HCT116 (cell line): ENCODE measurements around the gene IPO5. TPM values are rescaled to one million over a fixed set of nuclear protein-coding genes. Genes with fewer than 3 reads are reported as not detected.

Experiments used
- ATAC-seq: fragments of 200-7000 bp; cut with Tn5 transposase; 2 replicates; pipeline ENCODE4 v1.9.1; 2020; ENCODE audit warnings: mild to moderate bottlenecking, moderate library complexity
- BruUV-seq: library from RNA; stranded (reverse); fragments of 400-500 nt; replicated peaks from 2 replicates; lab custom pipeline; 2021; lab: Mats Ljungman, UMichigan
- CTCF ChIA-PET: fragments of 300-600 bp; sonication (Branson Sonifier 250); formaldehyde crosslinking; loops from one replicate; lab custom pipeline; 2021; ENCODE audit warnings: antibody characterized with exemption; lab: Charles Lee
- POLR2A ChIA-PET: fragments of 300-600, 350-600 bp; sonication (Branson Sonifier 250); formaldehyde crosslinking; loops from one replicate; lab custom pipeline; 2021; ENCODE audit warnings: antibody characterized with exemption; lab: Charles Lee
- RAD21 ChIA-PET, 2 experiments: fragments of 300-600 bp; sonication (Branson Sonifier 250); formaldehyde crosslinking; loops; one replicate each; lab custom pipeline; 2023; ENCODE audit warnings: low total read pairs in 2 of 2; ENCODE audit not compliant: uncharacterized antibody in 2 of 2, unreplicated experiment in 2 of 2, low non-redundant PET in 1 of 2; lab: Charles Lee
- DNase-seq: peaks from one replicate; pipeline ENCODE4 v3.0.0-alpha.2; 2010; ENCODE audit warnings: low read depth, low spot score
- H2AFZ ChIP-seq: fragments of 200-600 bp; shearing (Covaris generic), sonication (generic); 2 replicates; pipeline ENCODE4 v1.6.1; 2017; ENCODE audit warnings: low read depth, mixed run types, mixed read lengths, antibody characterized with exemption, low read length; ENCODE audit not compliant: poor library complexity, severe bottlenecking
- H3K27ac ChIP-seq: 2 replicates; pipeline ENCODE4 v1.5.1; 2012; ENCODE audit warnings: low read depth, low read length
- H3K27me3 ChIP-seq: fragments of 200-600 bp; sonication (generic); 2 replicates; pipeline ENCODE4 v1.6.1; 2016; ENCODE audit warnings: mixed run types, low read length, mixed read lengths; ENCODE audit not compliant: insufficient read depth
- H3K36me3 ChIP-seq, 2 experiments: fragments of 200-500 bp in 1 of 2; fragments of 200-600 bp in 1 of 2; sonication (Bioruptor generic) in 1 of 2; sonication (generic) in 1 of 2; 2 replicates each; pipeline versions ENCODE4 v1.5.1 to v1.6.1; 2014 to 2016; ENCODE audit warnings: low read length in 2 of 2, inconsistent platforms in 1 of 2, mixed read lengths in 1 of 2, mixed run types in 1 of 2; ENCODE audit not compliant: insufficient read depth in 2 of 2, control insufficient read depth in 1 of 2
- H3K4me1 ChIP-seq, 2 experiments: fragments of 200-600 bp in 1 of 2; sonication (generic) in 1 of 2; 2 replicates each; pipeline versions ENCODE4 v1.5.1 to v1.6.1; 2012 to 2017; ENCODE audit warnings: low read length in 2 of 2, inconsistent platforms in 1 of 2, mild to moderate bottlenecking in 1 of 2, mixed read lengths in 1 of 2, mixed run types in 1 of 2, moderate library complexity in 1 of 2; ENCODE audit not compliant: insufficient read depth in 2 of 2, control insufficient read depth in 1 of 2
- H3K4me2 ChIP-seq: fragments of 200-600 bp; sonication (generic); 2 replicates; pipeline ENCODE4 v1.6.1; 2017; ENCODE audit warnings: mixed run types, low read length, mixed read lengths
- H3K4me3 ChIP-seq, 2 experiments: fragments of 200-600 bp in 1 of 2; sonication (generic) in 1 of 2; replicated peaks in 1 of 2; 2 replicates each; pipeline ENCODE4 v1.5.1; 2011 to 2016; ENCODE audit warnings: low read length in 2 of 2, control low read depth in 1 of 2, low read depth in 1 of 2, mild to moderate bottlenecking in 1 of 2, mixed read lengths in 1 of 2, mixed run types in 1 of 2
- H3K79me2 ChIP-seq: fragments of 200-600 bp; sonication (generic); 2 replicates; pipeline ENCODE4 v1.6.1; 2017; ENCODE audit warnings: mild to moderate bottlenecking, mixed run types, low read length, moderate library complexity, mixed read lengths; ENCODE audit not compliant: insufficient read depth
- H3K9ac ChIP-seq: fragments of 200-600 bp; sonication (generic); 2 replicates; pipeline ENCODE4 v1.6.1; 2016; ENCODE audit warnings: low read length, mixed read lengths
- H3K9me2 ChIP-seq: fragments of 200-600 bp; sonication (generic), shearing (Covaris generic); 2 replicates; pipeline ENCODE4 v1.6.1; 2017; ENCODE audit warnings: mixed run types, mild to moderate bottlenecking, moderate library complexity; ENCODE audit not compliant: insufficient read depth
- H3K9me3 ChIP-seq, 2 experiments: fragments of 200-500 bp in 1 of 2; fragments of 200-600 bp in 1 of 2; sonication (Bioruptor generic) in 1 of 2; sonication (generic) in 1 of 2; 2 replicates each; pipeline ENCODE4 v1.6.1; 2014 to 2017; ENCODE audit warnings: low read length in 2 of 2, mixed read lengths in 2 of 2, inconsistent platforms in 1 of 2, low read depth in 1 of 2, mild to moderate bottlenecking in 1 of 2, mixed run types in 1 of 2, moderate library complexity in 1 of 2; ENCODE audit not compliant: control insufficient read depth in 1 of 2, insufficient read depth in 1 of 2
- H4K20me1 ChIP-seq: fragments of 200-600 bp; sonication (generic), shearing (Covaris generic); 2 replicates; pipeline ENCODE4 v1.6.1; 2017; ENCODE audit warnings: mixed run types, mild to moderate bottlenecking, moderate library complexity; ENCODE audit not compliant: insufficient read depth
- CBX3 ChIP-seq: IDR thresholded peaks from 2 replicates; pipeline ENCODE4 v1.6.1; 2012; ENCODE audit warnings: low read depth
- CEBPB ChIP-seq: IDR thresholded peaks from 2 replicates; pipeline ENCODE4 v1.6.1; 2012; ENCODE audit warnings: low read depth
- EGR1 ChIP-seq: IDR thresholded peaks from 2 replicates; pipeline ENCODE4 v1.6.1; 2012; ENCODE audit warnings: low read depth
- ELF1 ChIP-seq: IDR thresholded peaks from 2 replicates; pipeline ENCODE4 v1.6.1; 2012; ENCODE audit warnings: low read depth, borderline replicate concordance
- EZH2 ChIP-seq: fragments of 200-600 bp; sonication (generic); IDR thresholded peaks from 2 replicates; pipeline ENCODE4 v1.6.1; 2017; ENCODE audit warnings: antibody characterized with exemption, mixed run types
- JUND ChIP-seq: IDR thresholded peaks from 2 replicates; pipeline ENCODE4 v1.6.1; 2012
- POLR2AphosphoS5 ChIP-seq: IDR thresholded peaks from 2 replicates; pipeline ENCODE4 v1.6.1; 2011; ENCODE audit warnings: mild to moderate bottlenecking, low read depth, low read length, moderate library complexity
- RAD21 ChIP-seq: IDR thresholded peaks from 2 replicates; pipeline ENCODE4 v1.6.1; 2012; ENCODE audit warnings: low read depth, mild to moderate bottlenecking
- SP1 ChIP-seq: IDR thresholded peaks from 2 replicates; pipeline ENCODE4 v1.6.1; 2012; ENCODE audit warnings: low read depth
- SRF ChIP-seq: IDR thresholded peaks from 2 replicates; pipeline ENCODE4 v1.6.1; 2012; ENCODE audit warnings: low read depth
- TCF7L2 ChIP-seq: IDR thresholded peaks from 2 replicates; pipeline ENCODE4 v1.7.0; 2011; ENCODE audit warnings: borderline replicate concordance, inconsistent platforms; ENCODE audit not compliant: insufficient read depth, insufficient read length; ENCODE audit errors: extremely low read depth
- ZNF274 ChIP-seq: fragments of 200-500 bp; sonication (Bioruptor generic); IDR thresholded peaks from 2 replicates; pipeline ENCODE4 v1.6.1; 2014; ENCODE audit warnings: mild to moderate bottlenecking, low read depth, low read length, inconsistent platforms
- intact Hi-C: fragments of 100-400 bp; cut with micrococcal nuclease; formaldehyde crosslinking; loops from 2 replicates; pipeline ENCODE4 v1.10.0; 2022
- total RNA-seq: library from RNA; stranded (reverse); gene quantifications from one replicate; pipeline ENCODE4 v1.2.1, GENCODE V29; 2021; ENCODE audit not compliant: unreplicated experiment
- TF ChIP-seq, protein P1 (sequence below): IDR thresholded peaks from 2 replicates; pipeline ENCODE4 v1.6.1; 2012
- TF ChIP-seq, protein P2 (sequence below): IDR thresholded peaks from 2 replicates; pipeline ENCODE4 v1.6.1; 2012; ENCODE audit warnings: low read depth

Gene IPO5
- total RNA-seq, 1 experiment from 2014 or later, result 237 TPM

DNA sequence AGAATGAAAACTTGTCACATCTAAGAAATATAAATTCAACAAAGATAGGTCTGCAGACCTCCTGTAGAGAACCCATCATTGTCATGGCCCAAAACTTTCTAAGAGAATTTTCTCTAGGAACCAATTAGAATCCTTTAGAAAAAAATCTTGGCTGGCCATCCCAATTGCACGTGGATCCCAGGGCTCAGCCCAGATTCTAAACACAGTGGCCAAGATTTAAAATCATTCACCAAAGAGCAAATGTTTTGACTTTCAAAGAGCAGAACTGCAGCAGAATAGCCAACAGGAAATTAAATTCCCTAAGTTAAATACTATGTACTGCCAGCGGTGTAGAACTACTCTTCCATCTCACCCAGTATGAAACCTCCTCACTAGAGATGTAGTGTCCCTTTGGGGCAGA lies 21.3 kb downstream of the IPO5 start:
- no peak overlapping the region for H3K4me2 ChIP-seq
- no peaks in the 10 kb centered on the region for H3K9me2 ChIP-seq
- ChIA-PET CTCF (no interaction called here), RAD21 (no interaction called here), POLR2A (no interaction called here)
- ATAC-seq, result no peak
- H3K27ac ChIP-seq, result no peak overlapping the region
- intact Hi-C loops, result loop anchor here (10.0 kb wide), 1 partner anchor 540 kb away; the partner anchor contains the start of gene RAP2A
- H3K9me3 ChIP-seq, result no peaks in the 10 kb centered on the region
- peaks cover 30% of the 10 kb centered on the region for H3K79me2 ChIP-seq
- no peak overlapping the region for H2AFZ ChIP-seq
- H4K20me1 ChIP-seq, result peaks cover 8% of the 10 kb centered on the region; the same call in 1 of the 2 replicates
- H3K27me3 ChIP-seq, result no peaks in the 10 kb centered on the region
- H3K9ac ChIP-seq, result no peak overlapping the region
- BruUV-seq, result no TSS peak
- no peak overlapping the region for H3K4me3 ChIP-seq
- TF ChIP-seq RAD21 (no peak), TCF7L2 (no peak), ELF1 (no peak), SRF (no peak), POLR2AphosphoS5 (no peak), ZNF274 (no peak), EGR1 (no peak), EZH2 (no peak), SP1 (no peak)
- TF ChIP-seq, protein P1, sequence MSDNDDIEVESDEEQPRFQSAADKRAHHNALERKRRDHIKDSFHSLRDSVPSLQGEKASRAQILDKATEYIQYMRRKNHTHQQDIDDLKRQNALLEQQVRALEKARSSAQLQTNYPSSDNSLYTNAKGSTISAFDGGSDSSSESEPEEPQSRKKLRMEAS, result no peak
- no peak for DNase-seq
- H3K36me3 ChIP-seq, result peaks cover 0 to 6% of the 10 kb centered on the region in 2 experiments; a peak in 2 of 4 replicates
- H3K4me1 ChIP-seq, result peaks cover 12 to 29% of the 10 kb centered on the region in 2 experiments

DNA sequence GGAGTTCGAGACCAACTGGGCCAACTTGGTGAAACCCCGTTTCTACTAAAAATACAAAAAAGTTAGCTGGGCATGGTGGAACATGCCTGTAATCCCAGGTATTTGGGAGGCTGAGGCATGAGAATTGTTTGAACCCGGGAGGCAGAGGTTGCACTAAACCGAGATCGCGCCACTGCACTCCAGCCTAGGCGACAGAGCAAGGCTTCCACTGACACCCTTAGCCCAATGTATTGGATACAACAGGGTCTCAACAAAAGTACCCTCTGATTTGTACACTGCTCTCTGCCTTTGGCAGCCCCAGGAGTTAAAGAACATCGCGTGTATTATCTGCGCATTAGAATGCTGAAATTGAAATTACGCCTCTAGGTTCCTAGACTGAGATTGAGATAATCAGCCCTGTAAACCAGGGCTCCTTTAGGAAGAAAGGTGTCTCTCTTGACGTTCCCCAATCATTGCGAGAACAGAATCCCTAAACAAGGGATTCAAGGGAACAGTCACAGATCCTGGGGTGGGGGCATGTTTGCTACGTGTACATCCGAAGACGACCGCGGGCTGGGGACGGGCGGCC lies 21.9 kb downstream of the IPO5 start:
- TSS peak; percentile 96 for BruUV-seq
- ATAC-seq (no peak), DNase-seq (no peak)
- Histone ChIP-seq H3K9ac (peak overlapping the region; percentile 95), H3K36me3 (peaks cover 0 to 12% of the 10 kb centered on the region in 2 experiments; a peak in 2 of 4 replicates), H3K27me3 (no peaks in the 10 kb centered on the region), H3K4me3 (peak overlapping the region; percentile 67 to 74), H2AFZ (no peak overlapping the region), H3K4me1 (peaks cover 12 to 30% of the 10 kb centered on the region in 2 experiments), H3K4me2 (peak overlapping the region; percentile 99), H4K20me1 (peaks cover 13% of the 10 kb centered on the region; the same call in 1 of the 2 replicates), H3K27ac (peak overlapping the region; percentile 70), H3K9me3 (no peaks in the 10 kb centered on the region), H3K9me2 (no peaks in the 10 kb centered on the region), H3K79me2 (peaks cover 36% of the 10 kb centered on the region)
- ChIA-PET CTCF (no interaction called here), RAD21 (no interaction called here), POLR2A (no interaction called here)
- TF ChIP-seq ZNF274 (no peak), EZH2 (no peak), JUND (no peak), RAD21 (no peak), CEBPB (no peak), SRF (no peak), CBX3 (no peak), TCF7L2 (no peak), ELF1 (no peak)
- TF ChIP-seq, protein P2, sequence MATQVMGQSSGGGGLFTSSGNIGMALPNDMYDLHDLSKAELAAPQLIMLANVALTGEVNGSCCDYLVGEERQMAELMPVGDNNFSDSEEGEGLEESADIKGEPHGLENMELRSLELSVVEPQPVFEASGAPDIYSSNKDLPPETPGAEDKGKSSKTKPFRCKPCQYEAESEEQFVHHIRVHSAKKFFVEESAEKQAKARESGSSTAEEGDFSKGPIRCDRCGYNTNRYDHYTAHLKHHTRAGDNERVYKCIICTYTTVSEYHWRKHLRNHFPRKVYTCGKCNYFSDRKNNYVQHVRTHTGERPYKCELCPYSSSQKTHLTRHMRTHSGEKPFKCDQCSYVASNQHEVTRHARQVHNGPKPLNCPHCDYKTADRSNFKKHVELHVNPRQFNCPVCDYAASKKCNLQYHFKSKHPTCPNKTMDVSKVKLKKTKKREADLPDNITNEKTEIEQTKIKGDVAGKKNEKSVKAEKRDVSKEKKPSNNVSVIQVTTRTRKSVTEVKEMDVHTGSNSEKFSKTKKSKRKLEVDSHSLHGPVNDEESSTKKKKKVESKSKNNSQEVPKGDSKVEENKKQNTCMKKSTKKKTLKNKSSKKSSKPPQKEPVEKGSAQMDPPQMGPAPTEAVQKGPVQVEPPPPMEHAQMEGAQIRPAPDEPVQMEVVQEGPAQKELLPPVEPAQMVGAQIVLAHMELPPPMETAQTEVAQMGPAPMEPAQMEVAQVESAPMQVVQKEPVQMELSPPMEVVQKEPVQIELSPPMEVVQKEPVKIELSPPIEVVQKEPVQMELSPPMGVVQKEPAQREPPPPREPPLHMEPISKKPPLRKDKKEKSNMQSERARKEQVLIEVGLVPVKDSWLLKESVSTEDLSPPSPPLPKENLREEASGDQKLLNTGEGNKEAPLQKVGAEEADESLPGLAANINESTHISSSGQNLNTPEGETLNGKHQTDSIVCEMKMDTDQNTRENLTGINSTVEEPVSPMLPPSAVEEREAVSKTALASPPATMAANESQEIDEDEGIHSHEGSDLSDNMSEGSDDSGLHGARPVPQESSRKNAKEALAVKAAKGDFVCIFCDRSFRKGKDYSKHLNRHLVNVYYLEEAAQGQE, result no peak
- intact Hi-C loops, result loop anchor here (10.0 kb wide), 1 partner anchor 541 kb away; the partner anchor contains the start of gene RAP2A
